Islet of Langerhans (tissue), 1 donor: ENCODE results near the gene TMOD2.

Experiments used
- FAIRE-seq: peaks from one replicate; lab custom pipeline; 2011; peaks lifted over from hg19 to GRCh38; lab: Jason Lieb, UNC

Gene TMOD2

DNA sequence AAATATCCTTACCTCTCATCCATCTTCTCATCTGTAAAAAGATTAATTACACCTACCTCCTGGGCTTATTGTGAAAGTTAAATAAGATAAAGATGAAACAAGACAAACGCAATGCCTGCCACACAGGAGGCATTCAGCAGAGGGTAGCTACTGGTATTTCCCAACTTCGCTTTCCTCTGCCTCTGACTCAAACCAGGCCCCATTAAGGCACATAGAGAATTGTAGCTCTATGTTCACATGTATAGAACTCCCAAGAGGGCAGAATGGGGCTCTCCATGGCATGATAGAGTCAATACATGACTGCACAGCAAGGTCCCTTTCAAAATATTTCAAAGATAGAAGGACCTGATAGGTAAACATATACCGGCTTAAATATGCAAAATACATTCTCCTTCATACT is 15.3 kb upstream of the TMOD2 start:
- FAIRE-seq, result no peak

- no peak for FAIRE-seq
These were observed 14.5 kb upstream of the TMOD2 start for GRCh38 chr15:51736751-51737521.

GRCh38 chr15:51737522-51738305 is 13.7 kb upstream of the TMOD2 start, which contains the start of gene LYSMD2:
Gene LYSMD2 (minus strand): TSS chr15:51737655. CDS start chr15:51737622, 33 bp downstream.
- FAIRE-seq, result no peak

GRCh38 chr15:51738553-51738952 is 12.8 kb upstream of the TMOD2 start:
- FAIRE-seq, result no peak

DNA sequence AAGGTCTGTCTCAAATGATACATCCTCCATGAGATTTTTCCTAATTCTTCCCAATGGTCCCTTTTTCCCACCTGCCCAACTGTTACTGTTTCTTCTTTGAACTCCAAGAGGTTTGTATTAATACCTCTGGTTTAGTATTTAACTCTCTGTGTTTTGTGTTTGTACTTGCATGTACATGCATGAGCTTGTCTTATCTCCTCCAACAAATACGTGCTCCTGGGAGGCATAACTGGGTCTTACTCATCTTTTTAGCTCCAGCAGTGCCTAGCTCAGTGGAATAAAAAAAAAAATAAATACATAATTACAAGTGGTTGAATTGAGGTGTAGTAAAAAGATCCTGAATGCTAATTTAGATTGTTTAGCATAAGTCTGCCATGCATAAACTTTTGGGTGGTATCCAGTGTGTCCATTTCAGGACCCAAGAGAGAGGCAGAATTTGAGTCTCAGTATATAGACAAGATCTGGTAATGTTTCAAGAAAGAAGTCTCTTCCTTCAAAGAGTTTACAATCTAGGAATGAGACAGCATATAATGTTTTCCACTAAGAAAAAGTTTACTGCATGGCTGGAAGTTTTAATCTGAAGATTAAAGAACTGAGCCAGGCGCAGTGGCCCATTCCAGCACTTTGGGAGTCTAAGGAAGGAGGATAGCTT is 12.2 kb upstream of the TMOD2 start:
- no peak for FAIRE-seq

- FAIRE-seq, result no peak
These were observed 2.1 kb upstream of the TMOD2 start for GRCh38 chr15:51749307-51749706.

- FAIRE-seq, result no peak
These were observed 1.2 kb upstream of the TMOD2 start for GRCh38 chr15:51750186-51750585.

- peak; percentile 73 for FAIRE-seq
These were observed 593 bp downstream of the TMOD2 start for GRCh38 chr15:51751697-51752683.

- no peak for FAIRE-seq
These were observed 1.5 kb downstream of the TMOD2 start for GRCh38 chr15:51752888-51753287.

GRCh38 chr15:51754267-51754666 is 2.9 kb downstream of the TMOD2 start:
- no peak for FAIRE-seq

DNA sequence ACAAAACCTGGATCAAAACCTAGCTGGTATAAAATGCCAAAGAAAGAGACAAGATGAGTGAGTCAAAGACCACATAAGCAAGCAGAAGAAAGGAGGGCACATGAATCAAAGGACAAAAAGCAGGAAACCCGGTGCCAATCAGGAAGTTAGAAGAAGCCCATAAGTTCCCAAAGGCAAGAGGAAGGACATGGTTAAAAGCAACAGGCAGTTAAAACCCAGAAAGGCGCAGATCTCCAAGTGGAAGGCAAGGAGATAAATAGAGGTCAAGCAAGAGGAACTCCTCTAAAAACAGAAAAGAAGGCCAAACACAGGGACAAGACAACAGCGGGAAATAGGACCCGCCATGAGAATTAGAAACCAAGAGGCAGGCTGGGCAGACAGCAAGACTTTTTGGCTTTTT is 4.4 kb downstream of the TMOD2 start:
- no peak for FAIRE-seq

GRCh38 chr15:51756482-51756881 is 5.1 kb downstream of the TMOD2 start:
- FAIRE-seq, result no peak

GRCh38 chr15:51757450-51757849 is 6.1 kb downstream of the TMOD2 start:
- FAIRE-seq, result no peak

- no peak for FAIRE-seq
These were observed 7.2 kb downstream of the TMOD2 start for GRCh38 chr15:51758645-51759044.

DNA sequence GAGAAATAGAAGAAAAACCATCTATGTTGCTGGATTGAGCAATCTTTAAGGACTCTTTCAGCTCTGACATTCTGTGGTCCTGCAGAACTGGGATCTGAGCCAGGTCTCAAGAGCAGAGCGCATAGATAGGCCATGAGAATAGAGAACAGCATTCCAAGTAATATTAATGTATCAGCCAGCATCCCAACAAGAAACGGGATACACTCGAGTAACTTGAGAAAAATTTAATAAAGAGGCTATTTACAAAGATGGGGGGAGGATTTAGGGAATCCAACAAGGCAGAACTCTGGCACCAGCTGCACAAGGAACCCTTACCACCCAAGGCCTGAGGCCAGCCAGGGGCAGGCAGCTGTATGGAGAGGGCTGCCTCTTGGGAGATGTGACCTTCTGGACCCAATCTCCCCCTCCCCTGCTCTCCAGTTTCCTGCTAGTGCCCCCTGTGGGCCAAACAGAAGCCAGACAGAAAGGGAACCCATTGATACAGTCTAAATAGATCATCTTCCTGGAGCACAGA is 8.2 kb downstream of the TMOD2 start:
- no peak for FAIRE-seq

- no peak for FAIRE-seq
These were observed 9.4 kb downstream of the TMOD2 start for GRCh38 chr15:51760805-51761204.

DNA sequence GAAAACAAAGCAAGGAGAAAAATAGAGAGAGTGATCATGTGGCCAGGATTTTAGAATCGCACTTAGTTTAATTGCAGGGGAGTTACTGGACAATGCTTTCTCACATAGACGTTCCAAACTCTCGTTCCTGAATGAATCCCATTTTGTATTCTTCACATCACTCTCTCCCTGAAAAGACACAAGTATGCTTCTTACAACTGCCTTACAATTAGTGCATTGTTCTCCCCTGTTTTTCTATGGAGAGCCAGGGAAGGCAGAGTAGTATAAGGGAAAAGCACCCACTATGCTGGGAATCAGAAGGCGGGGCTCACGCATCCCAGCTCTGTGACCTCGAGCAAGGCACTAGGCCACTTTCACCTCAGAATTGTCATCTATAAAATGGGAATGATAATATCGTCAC is 14.4 kb downstream of the TMOD2 start:
- no peak for FAIRE-seq

- FAIRE-seq, result no peak
These were observed 14.9 kb downstream of the TMOD2 start for GRCh38 chr15:51766341-51766740.

- no peak for FAIRE-seq
These were observed 16.6 kb downstream of the TMOD2 start for GRCh38 chr15:51768018-51768417.

GRCh38 chr15:51770902-51771301 is 19.5 kb downstream of the TMOD2 start:
- no peak for FAIRE-seq

DNA sequence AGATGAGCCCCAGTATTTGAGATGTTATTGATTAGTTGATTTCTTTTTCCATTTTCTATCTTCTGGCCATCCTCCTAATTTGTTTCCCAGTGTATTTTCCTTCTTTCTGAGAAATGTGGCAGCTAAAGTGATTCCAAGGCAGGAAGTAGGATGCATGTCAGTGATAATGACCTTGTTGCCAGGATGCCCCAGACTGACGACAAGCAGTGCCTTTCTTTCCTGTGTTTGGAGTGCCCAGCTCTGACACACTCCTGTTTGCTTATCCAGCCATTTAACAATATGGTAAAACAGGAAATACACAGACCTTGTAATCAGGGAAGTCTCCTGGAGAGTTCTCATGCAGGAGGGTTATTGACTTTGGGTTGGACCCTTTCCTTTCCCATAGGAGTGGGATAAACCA is 20.4 kb downstream of the TMOD2 start:
- FAIRE-seq, result peak; percentile 61

- no peak for FAIRE-seq
These were observed 23.5 kb downstream of the TMOD2 start for GRCh38 chr15:51774916-51775315.
